GM23338 (cell line): ENCODE measurements around the gene FLNA. TPM values are rescaled to one million over a fixed set of nuclear protein-coding genes. Genes with fewer than 3 reads are reported as not detected.

Experiments used
- CREB1 ChIP-seq: fragments of 250-450 bp; sonication (Bioruptor Pico); IDR thresholded peaks from 2 replicates; pipeline ENCODE4 v1.5.0; 2020; ENCODE audit warnings: low read depth, mild to moderate bottlenecking, moderate library complexity
- EZH2 ChIP-seq: fragments of 200-600 bp; sonication (generic); IDR thresholded peaks from one replicate; pipeline ENCODE4 v1.8.0; 2017; ENCODE audit warnings: antibody characterized with exemption, mild to moderate bottlenecking, low read depth; ENCODE audit not compliant: unreplicated experiment
- polyA plus RNA-seq: library from polyadenylated mRNA; unstranded; fragments of >200 nt; fragmentation: Nextera tagmentation; extraction: Ambion mirVana; gene quantifications from 2 replicates; pipeline ENCODE4 v1.2.1, GENCODE V29; 2016
- total RNA-seq: library from RNA; depleted of rRNA; stranded (reverse); fragments of >200 nt; shearing (Covaris generic); gene quantifications from 2 replicates; pipeline ENCODE4 v1.2.3, GENCODE V29; 2014
- TF ChIP-seq, protein P1 (sequence below): fragments of 250-450 bp; sonication (Bioruptor Pico); IDR thresholded peaks from 2 replicates; pipeline ENCODE4 v1.5.0; 2020; ENCODE audit warnings: mild to moderate bottlenecking, moderate library complexity
- TF ChIP-seq, protein P2 (sequence below), 2 experiments: fragments of 200-600 bp in 1 of 2; sonication (generic) in 1 of 2; conservative IDR thresholded peaks; 2 replicates each; pipeline versions ENCODE4 v1.5.1 to v1.6.1; 2016 to 2017; ENCODE audit warnings: antibody characterized with exemption in 2 of 2, low read depth in 2 of 2, mild to moderate bottlenecking in 2 of 2, moderate library complexity in 1 of 2
- TF ChIP-seq, protein P3 (sequence below): IDR thresholded peaks from 2 replicates; pipeline ENCODE4 v1.6.1; 2016; ENCODE audit warnings: antibody characterized with exemption

Gene FLNA
- total and polyA plus RNA-seq, 2 experiments from 2014 or later = 579 to 1,445 TPM

DNA sequence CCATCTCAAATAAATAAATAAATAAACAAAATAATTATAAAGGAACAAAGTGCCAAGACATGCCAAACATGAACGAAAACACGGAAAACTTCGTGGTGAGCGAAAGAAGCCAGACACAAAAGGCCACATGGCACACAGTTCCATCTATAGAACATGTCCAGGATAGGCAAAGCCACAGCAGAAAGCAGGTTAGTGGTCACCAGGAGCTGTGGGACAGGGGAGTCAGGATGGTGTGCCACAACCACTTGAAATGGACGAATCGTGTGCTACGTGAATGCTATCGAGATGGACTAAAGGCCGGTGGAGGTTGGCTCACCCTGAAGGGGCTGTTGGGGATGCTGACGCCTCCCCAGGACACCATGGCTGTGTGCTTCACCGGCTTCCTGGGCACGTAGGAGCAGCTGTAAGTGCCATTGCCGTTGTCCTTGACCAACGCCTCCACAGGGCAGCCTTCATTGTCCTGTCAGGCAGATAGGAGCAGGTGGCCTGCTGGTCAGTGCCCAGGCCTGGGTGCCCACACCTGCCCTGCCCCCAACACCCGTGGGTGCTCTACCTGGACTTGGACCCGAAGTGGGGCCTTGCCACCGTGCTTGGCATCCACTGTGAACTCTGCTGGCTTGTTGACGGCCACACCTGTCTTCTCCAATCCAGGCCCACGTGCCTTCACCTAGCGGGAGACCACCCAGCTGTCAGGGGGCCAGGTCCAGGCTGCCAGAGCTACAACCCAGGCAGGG, 10.6 kb downstream of the FLNA start (continued):
- TF ChIP-seq, protein P1, sequence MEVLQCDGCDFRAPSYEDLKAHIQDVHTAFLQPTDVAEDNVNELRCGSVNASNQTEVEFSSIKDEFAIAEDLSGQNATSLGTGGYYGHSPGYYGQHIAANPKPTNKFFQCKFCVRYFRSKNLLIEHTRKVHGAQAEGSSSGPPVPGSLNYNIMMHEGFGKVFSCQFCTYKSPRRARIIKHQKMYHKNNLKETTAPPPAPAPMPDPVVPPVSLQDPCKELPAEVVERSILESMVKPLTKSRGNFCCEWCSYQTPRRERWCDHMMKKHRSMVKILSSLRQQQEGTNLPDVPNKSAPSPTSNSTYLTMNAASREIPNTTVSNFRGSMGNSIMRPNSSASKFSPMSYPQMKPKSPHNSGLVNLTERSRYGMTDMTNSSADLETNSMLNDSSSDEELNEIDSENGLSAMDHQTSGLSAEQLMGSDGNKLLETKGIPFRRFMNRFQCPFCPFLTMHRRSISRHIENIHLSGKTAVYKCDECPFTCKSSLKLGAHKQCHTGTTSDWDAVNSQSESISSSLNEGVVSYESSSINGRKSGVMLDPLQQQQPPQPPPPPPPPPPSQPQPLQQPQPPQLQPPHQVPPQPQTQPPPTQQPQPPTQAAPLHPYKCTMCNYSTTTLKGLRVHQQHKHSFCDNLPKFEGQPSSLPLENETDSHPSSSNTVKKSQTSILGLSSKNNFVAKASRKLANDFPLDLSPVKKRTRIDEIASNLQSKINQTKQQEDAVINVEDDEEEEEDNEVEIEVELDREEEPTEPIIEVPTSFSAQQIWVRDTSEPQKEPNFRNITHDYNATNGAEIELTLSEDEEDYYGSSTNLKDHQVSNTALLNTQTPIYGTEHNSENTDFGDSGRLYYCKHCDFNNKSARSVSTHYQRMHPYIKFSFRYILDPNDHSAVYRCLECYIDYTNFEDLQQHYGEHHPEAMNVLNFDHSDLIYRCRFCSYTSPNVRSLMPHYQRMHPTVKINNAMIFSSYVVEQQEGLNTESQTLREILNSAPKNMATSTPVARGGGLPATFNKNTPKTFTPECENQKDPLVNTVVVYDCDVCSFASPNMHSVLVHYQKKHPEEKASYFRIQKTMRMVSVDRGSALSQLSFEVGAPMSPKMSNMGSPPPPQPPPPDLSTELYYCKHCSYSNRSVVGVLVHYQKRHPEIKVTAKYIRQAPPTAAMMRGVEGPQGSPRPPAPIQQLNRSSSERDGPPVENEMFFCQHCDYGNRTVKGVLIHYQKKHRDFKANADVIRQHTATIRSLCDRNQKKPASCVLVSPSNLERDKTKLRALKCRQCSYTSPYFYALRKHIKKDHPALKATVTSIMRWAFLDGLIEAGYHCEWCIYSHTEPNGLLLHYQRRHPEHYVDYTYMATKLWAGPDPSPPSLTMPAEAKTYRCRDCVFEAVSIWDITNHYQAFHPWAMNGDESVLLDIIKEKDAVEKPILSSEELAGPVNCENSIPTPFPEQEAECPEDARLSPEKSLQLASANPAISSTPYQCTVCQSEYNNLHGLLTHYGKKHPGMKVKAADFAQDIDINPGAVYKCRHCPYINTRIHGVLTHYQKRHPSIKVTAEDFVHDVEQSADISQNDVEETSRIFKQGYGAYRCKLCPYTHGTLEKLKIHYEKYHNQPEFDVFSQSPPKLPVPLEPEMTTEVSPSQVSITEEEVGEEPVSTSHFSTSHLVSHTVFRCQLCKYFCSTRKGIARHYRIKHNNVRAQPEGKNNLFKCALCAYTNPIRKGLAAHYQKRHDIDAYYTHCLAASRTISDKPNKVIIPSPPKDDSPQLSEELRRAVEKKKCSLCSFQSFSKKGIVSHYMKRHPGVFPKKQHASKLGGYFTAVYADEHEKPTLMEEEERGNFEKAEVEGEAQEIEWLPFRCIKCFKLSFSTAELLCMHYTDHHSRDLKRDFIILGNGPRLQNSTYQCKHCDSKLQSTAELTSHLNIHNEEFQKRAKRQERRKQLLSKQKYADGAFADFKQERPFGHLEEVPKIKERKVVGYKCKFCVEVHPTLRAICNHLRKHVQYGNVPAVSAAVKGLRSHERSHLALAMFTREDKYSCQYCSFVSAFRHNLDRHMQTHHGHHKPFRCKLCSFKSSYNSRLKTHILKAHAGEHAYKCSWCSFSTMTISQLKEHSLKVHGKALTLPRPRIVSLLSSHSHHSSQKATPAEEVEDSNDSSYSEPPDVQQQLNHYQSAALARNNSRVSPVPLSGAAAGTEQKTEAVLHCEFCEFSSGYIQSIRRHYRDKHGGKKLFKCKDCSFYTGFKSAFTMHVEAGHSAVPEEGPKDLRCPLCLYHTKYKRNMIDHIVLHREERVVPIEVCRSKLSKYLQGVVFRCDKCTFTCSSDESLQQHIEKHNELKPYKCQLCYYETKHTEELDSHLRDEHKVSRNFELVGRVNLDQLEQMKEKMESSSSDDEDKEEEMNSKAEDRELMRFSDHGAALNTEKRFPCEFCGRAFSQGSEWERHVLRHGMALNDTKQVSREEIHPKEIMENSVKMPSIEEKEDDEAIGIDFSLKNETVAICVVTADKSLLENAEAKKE = no peak
- TF ChIP-seq CREB1 (CRISPR knock-in tag) (no peak), EZH2 (no peak)
- TF ChIP-seq, protein P2, sequence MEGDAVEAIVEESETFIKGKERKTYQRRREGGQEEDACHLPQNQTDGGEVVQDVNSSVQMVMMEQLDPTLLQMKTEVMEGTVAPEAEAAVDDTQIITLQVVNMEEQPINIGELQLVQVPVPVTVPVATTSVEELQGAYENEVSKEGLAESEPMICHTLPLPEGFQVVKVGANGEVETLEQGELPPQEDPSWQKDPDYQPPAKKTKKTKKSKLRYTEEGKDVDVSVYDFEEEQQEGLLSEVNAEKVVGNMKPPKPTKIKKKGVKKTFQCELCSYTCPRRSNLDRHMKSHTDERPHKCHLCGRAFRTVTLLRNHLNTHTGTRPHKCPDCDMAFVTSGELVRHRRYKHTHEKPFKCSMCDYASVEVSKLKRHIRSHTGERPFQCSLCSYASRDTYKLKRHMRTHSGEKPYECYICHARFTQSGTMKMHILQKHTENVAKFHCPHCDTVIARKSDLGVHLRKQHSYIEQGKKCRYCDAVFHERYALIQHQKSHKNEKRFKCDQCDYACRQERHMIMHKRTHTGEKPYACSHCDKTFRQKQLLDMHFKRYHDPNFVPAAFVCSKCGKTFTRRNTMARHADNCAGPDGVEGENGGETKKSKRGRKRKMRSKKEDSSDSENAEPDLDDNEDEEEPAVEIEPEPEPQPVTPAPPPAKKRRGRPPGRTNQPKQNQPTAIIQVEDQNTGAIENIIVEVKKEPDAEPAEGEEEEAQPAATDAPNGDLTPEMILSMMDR (conservative IDR thresholded peaks at IDR 0.05; ENCODE audit: low read depth in 2 of 2) = no peak
- TF ChIP-seq, protein P3, sequence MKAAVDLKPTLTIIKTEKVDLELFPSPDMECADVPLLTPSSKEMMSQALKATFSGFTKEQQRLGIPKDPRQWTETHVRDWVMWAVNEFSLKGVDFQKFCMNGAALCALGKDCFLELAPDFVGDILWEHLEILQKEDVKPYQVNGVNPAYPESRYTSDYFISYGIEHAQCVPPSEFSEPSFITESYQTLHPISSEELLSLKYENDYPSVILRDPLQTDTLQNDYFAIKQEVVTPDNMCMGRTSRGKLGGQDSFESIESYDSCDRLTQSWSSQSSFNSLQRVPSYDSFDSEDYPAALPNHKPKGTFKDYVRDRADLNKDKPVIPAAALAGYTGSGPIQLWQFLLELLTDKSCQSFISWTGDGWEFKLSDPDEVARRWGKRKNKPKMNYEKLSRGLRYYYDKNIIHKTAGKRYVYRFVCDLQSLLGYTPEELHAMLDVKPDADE = no peak
